ENCODE data around the gene EFS. TPM values are rescaled to one million over a fixed set of nuclear protein-coding genes. Genes with fewer than 3 reads are reported as not detected.

Gene EFS
- total and polyA plus RNA-seq, 2 of the 8 experiments (the other 6 are each of a cell fraction or from before 2014, with no cell fraction given), result 27.8 to 28.6 TPM

DNA sequence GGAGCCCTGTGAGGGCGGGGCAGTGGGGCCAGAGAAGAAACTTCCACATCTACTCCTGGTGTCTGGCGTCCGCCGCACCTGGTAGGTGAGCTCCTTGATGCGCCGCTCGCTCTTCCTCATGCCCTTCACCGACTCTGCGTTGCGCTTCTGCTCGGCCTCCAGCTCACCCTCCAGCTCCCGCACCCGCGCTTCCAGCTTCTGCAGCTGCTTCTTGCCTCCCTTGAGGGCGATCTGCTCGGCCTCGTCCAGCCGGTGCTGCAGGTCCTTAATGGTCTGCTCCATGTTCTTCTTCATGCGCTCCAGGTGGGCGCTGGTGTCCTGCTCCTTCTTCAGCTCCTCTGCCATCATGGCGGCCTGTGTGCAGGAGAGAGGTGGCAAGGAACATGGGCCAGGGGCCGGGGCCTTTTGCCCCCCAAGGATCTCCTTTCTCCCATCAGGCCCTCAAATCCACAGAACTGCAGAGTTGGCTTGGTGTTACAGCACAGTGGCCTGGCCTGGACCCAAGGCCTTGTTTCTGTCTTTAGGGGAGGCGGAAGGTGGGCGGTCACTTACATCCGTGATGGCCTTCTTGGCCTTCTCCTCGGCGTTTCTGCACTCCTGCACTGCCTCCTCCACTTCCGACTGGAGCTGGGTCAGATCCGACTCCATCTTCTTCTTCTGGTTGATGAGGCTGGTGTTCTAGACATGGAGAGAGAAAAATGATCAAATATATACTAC is 19.6 kb upstream of the EFS start (continued):
- TF ChIP-seq, protein P1, sequence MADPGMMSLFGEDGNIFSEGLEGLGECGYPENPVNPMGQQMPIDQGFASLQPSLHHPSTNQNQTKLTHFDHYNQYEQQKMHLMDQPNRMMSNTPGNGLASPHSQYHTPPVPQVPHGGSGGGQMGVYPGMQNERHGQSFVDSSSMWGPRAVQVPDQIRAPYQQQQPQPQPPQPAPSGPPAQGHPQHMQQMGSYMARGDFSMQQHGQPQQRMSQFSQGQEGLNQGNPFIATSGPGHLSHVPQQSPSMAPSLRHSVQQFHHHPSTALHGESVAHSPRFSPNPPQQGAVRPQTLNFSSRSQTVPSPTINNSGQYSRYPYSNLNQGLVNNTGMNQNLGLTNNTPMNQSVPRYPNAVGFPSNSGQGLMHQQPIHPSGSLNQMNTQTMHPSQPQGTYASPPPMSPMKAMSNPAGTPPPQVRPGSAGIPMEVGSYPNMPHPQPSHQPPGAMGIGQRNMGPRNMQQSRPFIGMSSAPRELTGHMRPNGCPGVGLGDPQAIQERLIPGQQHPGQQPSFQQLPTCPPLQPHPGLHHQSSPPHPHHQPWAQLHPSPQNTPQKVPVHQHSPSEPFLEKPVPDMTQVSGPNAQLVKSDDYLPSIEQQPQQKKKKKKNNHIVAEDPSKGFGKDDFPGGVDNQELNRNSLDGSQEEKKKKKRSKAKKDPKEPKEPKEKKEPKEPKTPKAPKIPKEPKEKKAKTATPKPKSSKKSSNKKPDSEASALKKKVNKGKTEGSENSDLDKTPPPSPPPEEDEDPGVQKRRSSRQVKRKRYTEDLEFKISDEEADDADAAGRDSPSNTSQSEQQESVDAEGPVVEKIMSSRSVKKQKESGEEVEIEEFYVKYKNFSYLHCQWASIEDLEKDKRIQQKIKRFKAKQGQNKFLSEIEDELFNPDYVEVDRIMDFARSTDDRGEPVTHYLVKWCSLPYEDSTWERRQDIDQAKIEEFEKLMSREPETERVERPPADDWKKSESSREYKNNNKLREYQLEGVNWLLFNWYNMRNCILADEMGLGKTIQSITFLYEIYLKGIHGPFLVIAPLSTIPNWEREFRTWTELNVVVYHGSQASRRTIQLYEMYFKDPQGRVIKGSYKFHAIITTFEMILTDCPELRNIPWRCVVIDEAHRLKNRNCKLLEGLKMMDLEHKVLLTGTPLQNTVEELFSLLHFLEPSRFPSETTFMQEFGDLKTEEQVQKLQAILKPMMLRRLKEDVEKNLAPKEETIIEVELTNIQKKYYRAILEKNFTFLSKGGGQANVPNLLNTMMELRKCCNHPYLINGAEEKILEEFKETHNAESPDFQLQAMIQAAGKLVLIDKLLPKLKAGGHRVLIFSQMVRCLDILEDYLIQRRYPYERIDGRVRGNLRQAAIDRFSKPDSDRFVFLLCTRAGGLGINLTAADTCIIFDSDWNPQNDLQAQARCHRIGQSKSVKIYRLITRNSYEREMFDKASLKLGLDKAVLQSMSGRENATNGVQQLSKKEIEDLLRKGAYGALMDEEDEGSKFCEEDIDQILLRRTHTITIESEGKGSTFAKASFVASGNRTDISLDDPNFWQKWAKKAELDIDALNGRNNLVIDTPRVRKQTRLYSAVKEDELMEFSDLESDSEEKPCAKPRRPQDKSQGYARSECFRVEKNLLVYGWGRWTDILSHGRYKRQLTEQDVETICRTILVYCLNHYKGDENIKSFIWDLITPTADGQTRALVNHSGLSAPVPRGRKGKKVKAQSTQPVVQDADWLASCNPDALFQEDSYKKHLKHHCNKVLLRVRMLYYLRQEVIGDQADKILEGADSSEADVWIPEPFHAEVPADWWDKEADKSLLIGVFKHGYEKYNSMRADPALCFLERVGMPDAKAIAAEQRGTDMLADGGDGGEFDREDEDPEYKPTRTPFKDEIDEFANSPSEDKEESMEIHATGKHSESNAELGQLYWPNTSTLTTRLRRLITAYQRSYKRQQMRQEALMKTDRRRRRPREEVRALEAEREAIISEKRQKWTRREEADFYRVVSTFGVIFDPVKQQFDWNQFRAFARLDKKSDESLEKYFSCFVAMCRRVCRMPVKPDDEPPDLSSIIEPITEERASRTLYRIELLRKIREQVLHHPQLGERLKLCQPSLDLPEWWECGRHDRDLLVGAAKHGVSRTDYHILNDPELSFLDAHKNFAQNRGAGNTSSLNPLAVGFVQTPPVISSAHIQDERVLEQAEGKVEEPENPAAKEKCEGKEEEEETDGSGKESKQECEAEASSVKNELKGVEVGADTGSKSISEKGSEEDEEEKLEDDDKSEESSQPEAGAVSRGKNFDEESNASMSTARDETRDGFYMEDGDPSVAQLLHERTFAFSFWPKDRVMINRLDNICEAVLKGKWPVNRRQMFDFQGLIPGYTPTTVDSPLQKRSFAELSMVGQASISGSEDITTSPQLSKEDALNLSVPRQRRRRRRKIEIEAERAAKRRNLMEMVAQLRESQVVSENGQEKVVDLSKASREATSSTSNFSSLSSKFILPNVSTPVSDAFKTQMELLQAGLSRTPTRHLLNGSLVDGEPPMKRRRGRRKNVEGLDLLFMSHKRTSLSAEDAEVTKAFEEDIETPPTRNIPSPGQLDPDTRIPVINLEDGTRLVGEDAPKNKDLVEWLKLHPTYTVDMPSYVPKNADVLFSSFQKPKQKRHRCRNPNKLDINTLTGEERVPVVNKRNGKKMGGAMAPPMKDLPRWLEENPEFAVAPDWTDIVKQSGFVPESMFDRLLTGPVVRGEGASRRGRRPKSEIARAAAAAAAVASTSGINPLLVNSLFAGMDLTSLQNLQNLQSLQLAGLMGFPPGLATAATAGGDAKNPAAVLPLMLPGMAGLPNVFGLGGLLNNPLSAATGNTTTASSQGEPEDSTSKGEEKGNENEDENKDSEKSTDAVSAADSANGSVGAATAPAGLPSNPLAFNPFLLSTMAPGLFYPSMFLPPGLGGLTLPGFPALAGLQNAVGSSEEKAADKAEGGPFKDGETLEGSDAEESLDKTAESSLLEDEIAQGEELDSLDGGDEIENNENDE (IDR thresholded peaks at IDR 0.05; ENCODE audit: insufficient replicate concordance, low read length), result no peak
- no peak for TF ChIP-seq CTBP2 (IDR thresholded peaks at IDR 0.05; ENCODE audit: borderline replicate concordance, insufficient read depth, insufficient read length, low read length)
